T47D (cell line): ENCODE results near the gene MYO7A.

Experiments
- DNase-seq, 2 experiments: peaks; one replicate each; pipeline versions ENCODE4 v3.0.0 to v3.0.0-alpha.2; 2011 to 2012; ENCODE audit warnings: low read depth in 1 of 2, low spot score in 1 of 2
- JUND ChIP-seq: IDR thresholded peaks from 2 replicates; pipeline ENCODE4 v1.6.1; 2012; ENCODE audit warnings: low read depth
- in situ Hi-C: cut with HindIII; loops from 2 replicates; pipeline ENCODE4 v1.10.0; 2016; ENCODE audit warnings: low sequenced_read_pairs, low pct_unique_long_range_greater_than_20kb

MYO7A gene

DNA sequence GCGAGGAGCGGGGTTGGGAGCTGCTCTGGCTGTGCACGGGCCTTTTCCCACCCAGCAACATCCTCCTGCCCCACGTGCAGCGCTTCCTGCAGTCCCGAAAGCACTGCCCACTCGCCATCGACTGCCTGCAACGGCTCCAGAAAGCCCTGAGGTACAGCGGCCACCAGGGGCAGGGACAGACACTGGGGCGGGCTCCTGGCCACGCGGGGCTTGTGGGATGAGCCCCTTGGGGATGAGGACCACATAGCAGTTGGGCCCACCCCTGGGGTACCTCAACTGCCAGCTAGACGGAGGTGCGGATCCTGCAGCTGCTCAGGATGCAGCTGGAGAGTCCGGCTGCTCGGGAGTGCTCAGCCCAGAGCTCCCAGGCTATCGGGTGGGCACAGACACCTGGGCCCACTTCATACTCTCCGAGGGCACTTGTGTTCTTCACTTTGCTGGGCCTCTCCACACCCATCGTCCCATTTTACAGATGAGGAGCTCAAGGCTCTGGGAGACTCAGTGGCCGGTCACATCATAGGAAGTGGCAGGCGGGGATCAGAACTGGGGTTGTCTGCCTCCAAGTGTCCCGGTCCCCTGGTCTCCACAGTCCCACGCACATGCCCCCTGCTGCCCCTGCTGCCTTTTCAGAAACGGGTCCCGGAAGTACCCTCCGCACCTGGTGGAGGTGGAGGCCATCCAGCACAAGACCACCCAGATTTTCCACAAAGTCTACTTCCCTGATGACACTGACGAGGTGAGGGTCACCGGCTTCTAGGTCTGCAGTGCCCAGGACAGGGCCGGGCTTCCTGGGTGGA, 77.6 kb downstream of the MYO7A start:
- in situ Hi-C loops, result no loop called here
- no peak for TF ChIP-seq JUND
- no peak for DNase-seq

DNA sequence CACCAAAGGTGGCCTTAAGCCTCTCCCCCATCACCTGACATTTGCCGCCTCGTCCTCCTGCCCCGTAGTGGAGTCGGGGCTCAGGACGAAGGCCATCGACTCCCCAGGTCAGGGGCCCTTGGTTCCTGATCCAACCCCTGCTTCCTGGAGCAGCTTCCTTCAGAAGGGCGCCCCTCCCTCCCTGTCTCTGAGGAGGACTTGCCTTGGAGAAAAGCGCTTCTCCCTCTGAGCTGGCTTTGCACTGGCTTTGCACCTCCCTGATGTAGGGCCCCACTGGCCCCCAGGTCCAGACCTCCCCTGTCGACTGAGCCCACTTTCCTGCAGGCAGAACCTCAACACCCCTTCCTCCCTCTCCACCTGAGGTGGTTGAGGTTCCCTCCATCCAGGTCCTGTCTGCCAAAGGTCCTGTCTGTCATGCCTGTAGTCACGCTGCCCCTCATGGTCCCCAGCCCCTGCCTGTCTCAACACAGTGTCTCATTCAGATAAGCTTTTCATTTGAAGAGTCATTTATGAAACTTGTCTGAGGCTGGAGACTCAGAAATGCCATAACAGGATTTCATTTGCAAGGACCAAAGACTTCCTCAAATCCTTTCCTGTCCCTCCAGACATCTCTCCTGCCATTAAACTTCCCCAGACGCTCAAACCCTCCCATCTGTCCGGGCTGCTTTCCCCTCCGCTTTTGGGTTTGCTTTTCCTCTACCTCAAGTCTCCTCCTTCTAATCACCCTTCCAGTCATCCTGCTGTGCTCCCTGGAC, 78.4 kb downstream of the MYO7A start:
- TF ChIP-seq JUND, result no peak
- in situ Hi-C loops, result no loop called here
- DNase-seq, result no peak

DNA sequence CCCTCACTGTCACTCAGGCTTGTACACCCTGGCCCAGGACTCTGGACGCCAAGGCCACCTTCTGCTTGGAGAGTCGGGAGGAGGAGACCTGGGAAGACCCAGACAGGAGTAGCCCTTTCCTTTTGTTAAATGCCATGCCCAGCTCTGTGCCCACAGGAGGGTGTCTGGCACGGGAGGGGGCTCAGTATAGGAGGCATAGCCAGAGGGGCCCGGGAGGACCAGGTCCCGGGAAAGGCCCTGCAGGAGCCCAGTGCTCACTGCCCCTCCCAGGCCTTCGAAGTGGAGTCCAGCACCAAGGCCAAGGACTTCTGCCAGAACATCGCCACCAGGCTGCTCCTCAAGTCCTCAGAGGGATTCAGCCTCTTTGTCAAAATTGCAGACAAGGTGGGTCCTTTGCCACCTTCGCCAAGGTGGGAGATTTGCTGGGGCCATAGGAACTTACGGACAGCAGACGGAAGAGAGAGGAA, 79.0 kb downstream of the MYO7A start:
- TF ChIP-seq JUND, result no peak
- DNase-seq, result peak in 1 of 2 experiments; percentile 18
- in situ Hi-C loops, result no loop called here

DNA sequence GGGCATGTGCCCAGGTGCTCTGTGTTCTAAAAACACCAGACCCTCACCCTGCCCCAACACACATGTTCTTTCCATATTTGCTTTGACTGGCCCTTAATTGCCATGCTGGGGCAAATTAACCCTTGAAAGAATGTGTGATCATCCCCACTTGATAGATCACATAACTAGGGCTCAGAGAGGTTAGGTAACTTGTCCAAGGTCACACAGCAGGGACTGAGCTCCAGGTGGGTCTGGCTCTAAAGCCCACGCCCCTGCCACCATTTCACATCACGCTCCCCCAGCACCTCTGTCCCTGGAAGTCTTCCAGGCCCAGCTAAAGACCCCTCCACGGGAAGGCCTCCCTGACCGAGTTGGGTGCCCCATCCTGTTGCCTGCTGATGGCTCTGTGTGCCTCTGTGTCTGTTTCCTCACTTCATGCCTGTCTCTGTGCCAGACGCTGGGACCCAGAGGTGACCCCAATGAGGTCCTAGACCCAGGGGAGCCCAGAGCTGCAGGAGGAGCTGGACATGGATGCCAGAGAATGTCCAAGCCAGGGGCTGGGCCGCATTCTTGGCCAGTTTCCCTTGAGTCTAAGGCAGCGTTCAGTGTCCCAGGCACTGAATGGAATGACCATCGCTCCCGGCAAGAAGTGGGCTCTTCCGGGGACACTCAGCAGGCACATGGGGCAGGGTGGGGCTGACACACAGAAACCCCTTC, 79.7 kb downstream of the MYO7A start:
- no peak for DNase-seq
- in situ Hi-C loops, result no loop called here

GRCh38 chr11:77208535-77208934, 80.5 kb downstream of the MYO7A start:
- TF ChIP-seq JUND, result no peak
- DNase-seq, result no peak
- in situ Hi-C loops, result no loop called here

More for the DNA sequence above, 79.7 kb downstream of the MYO7A start:
- TF ChIP-seq JUND, result no peak

GRCh38 chr11:77209663-77210062, 81.6 kb downstream of the MYO7A start:
- DNase-seq, result no peak
- in situ Hi-C loops, result no loop called here
- TF ChIP-seq JUND, result no peak

GRCh38 chr11:77211040-77211451, 83.0 kb downstream of the MYO7A start:
- in situ Hi-C loops, result no loop called here
- DNase-seq, result no peak

GRCh38 chr11:77211594-77212251, 83.7 kb downstream of the MYO7A start:
- TF ChIP-seq JUND, result no peak
- DNase-seq, result no peak
- in situ Hi-C loops, result no loop called here

More at GRCh38 chr11:77211040-77211451, 83.0 kb downstream of the MYO7A start:
- no peak for TF ChIP-seq JUND

DNA sequence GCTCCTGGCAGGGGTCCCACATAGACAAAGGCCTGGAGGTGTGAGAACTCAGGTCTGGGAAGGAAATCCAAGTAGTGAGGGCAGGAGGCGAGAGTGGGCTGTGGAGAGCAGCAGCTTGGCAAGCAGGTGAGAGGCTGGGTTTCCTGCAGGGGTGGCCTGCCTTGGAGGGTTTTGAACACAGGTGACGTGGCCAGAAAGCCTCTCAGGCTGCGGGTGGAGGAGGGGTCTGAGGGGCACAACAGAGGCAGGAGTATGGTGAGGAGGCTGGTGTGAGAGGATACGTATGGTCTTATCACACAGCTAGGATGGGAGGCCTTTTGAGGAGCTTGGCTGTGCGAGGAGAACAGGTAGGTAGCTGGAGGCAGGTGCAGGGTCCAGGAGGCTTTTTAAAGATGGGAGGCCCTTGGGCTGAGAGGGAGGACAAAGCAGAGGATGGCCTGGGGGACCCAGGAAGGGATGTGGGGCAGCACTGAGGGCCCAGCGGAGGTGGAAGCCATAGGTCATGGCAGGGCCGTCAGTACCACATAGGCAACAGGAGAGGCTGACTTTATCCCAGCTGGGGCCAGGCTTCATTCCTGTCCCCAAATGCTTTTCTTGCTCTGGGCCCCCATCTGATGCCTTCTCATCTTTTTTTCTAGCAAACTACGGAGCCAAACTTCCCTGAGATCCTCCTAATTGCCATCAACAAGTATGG, 84.4 kb downstream of the MYO7A start:
- DNase-seq, result no peak
- TF ChIP-seq JUND, result no peak
- in situ Hi-C loops, result no loop called here

GRCh38 chr11:77213029-77213579, 85.1 kb downstream of the MYO7A start:
- no peak for TF ChIP-seq JUND
- in situ Hi-C loops, result no loop called here
- DNase-seq, result no peak

- no peak for DNase-seq
- in situ Hi-C loops, result no loop called here
- no peak for TF ChIP-seq JUND
Measured at GRCh38 chr11:77213589-77214428, 85.8 kb downstream of the MYO7A start.
